Measurements from ENCODE around the gene GPER1. TPM values are rescaled to one million over a fixed set of nuclear protein-coding genes. Genes with fewer than 3 reads are reported as not detected.
"Not testable (repeated sequence)": the region's sequence is repeated elsewhere in the genome, so short reads cannot be mapped to it uniquely, and the experiment has no call there.

The GPER1 gene
- total and polyA plus RNA-seq, 4 donors = 3.3 to 12.2 (median 10.1) TPM

DNA sequence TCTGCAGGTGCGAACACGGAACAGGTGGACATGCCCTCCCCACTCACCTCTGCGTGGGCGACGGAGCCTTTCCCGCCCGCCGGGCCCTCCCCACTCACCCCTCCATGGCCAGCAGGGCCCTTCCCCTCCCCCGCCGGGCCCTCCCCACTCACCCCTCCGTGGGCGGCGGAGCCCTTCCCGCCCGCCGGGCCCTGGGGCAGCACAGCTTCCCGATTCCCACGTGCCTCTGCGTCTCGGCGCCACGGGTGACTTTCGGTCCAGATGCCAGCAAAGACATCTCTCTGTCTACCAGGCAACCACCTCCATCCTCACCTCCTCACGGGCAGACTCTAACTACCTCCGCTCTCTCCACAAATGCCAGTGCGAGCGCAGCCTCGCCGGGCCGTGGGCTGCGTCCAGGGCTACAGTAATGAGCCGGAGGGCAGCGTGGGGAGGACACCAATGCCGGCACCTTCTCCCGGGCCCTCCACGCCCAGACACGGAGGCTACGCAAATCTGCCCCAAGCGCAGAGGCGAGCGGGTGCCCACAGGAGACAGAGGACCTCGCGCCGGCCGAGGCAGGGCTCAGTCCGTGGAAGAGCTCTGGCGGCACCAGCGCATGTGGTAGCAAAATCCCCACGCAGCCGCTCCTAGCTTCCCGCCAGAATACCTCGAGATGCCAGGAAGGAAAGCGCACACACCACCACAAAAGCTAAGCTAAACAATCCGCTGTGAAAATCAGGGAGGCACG, 21.8 kb downstream of the GPER1 start:
- DNase-seq (ENCODE audit: low read depth in 4 of 6, low spot score in 6 of 6) = no peak
- Histone ChIP-seq H3K9me3 (ENCODE audit: control insufficient read depth, insufficient read depth, low read length) (no peaks in the 10 kb centered on the region), H3K4me1 (ENCODE audit: control insufficient read depth, insufficient read depth, low read length) (peaks cover 39% of the 10 kb centered on the region), H3K4me3 (ENCODE audit: low read depth, low read length) (no peak overlapping the region), H3K27ac (ENCODE audit: low read depth, low read length) (no peak overlapping the region), H3K36me3 (ENCODE audit: control insufficient read depth, insufficient read depth, low read length) (peaks cover 64% of the 10 kb centered on the region), H3K27me3 (ENCODE audit: control insufficient read depth, insufficient read depth, low read length) (no peaks in the 10 kb centered on the region)
- WGBS (ENCODE audit: insufficient coverage) = 96% methylated on average over 40 of the region's 55 CpGs

DNA sequence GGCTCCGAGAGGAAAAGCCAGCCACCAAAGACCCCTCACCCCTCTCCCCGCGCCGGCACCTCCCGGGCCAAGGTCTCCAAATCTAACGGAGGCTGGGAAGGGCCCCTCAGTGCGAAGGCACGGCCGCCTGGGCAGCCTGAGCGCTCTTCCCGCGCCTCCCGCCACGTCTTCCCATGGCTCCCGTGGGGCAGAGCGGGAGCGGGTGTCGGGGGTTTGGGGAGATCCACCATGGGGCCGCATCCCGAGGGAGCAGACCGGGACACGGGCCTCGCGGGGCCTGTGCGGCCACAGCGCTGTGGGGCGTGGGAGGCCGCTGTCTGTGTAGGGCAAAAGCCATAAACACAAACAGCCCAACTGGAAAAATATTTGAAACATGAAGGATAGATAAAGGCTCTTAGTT, 22.4 kb downstream of the GPER1 start:
- H3K27ac ChIP-seq (ENCODE audit: low read depth, low read length) = no peak overlapping the region
- H3K4me1 ChIP-seq (ENCODE audit: control insufficient read depth, insufficient read depth, low read length) = peaks cover 35% of the 10 kb centered on the region
- 95% methylated on average over 24 of the region's 28 CpGs for WGBS (ENCODE audit: insufficient coverage)

DNA sequence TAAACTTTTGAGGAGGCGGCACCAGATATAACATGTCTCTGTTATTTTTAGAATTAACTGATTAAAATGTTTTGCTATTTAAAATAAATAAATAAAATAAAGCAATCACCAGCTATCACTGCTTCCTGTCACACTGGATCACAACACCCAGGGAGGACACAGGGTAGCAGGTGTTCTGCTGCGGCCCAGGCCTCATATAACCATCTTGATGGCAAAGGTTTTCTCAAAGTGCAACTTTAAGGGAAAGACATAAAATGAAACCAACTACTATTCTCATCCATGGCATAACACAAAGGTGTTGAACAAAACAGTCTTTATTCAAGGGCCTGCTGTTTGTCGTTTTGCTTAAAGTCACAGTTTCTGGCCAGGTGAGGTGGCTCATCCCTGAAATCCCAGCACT, 23.2 kb downstream of the GPER1 start:
- Histone ChIP-seq H3K27me3 (ENCODE audit: control insufficient read depth, insufficient read depth, low read length) (no peaks in the 10 kb centered on the region), H3K4me3 (ENCODE audit: low read depth, low read length) (no peak overlapping the region), H3K9me3 (ENCODE audit: control insufficient read depth, insufficient read depth, low read length) (no peaks in the 10 kb centered on the region), H3K4me1 (ENCODE audit: control insufficient read depth, insufficient read depth, low read length) (peaks cover 30% of the 10 kb centered on the region), H3K36me3 (ENCODE audit: control insufficient read depth, insufficient read depth, low read length) (peaks cover 59% of the 10 kb centered on the region), H3K27ac (ENCODE audit: low read depth, low read length) (no peak overlapping the region)
- DNase-seq (ENCODE audit: low read depth in 4 of 6, low spot score in 6 of 6) = no peak
- WGBS (ENCODE audit: insufficient coverage) = 95% methylated on average over 2 of the region's 3 CpGs

More for the DNA sequence above, 22.4 kb downstream of the GPER1 start:
- H3K4me3 ChIP-seq (ENCODE audit: low read depth, low read length) = no peak overlapping the region
- DNase-seq (ENCODE audit: low read depth in 4 of 6, low spot score in 6 of 6) = no peak
- H3K36me3 ChIP-seq (ENCODE audit: control insufficient read depth, insufficient read depth, low read length) = peaks cover 62% of the 10 kb centered on the region
- H3K9me3 ChIP-seq (ENCODE audit: control insufficient read depth, insufficient read depth, low read length) = no peaks in the 10 kb centered on the region
- H3K27me3 ChIP-seq (ENCODE audit: control insufficient read depth, insufficient read depth, low read length) = no peaks in the 10 kb centered on the region

DNA sequence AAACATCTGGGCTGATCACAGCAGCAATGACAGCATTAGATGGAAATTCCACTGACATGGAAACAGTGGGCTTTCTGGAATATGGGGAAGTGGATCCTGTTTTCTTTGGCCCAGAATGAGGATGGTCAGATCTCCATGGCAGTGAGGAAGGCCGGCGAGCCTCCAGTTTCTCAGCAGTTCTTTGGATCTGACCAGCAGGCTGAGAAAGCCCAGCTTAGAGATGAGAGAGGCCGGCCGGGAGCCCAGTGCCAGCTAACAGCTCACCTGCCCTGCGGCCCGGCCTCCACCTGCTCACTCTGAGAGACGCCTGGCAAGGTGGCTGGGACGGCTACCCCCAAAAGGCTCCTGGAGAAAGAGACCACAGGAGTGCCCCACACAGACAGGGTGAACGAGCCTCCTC, 24.2 kb downstream of the GPER1 start:
- Histone ChIP-seq H3K4me1 (ENCODE audit: control insufficient read depth, insufficient read depth, low read length) (peaks cover 20% of the 10 kb centered on the region), H3K36me3 (ENCODE audit: control insufficient read depth, insufficient read depth, low read length) (peaks cover 49% of the 10 kb centered on the region), H3K9me3 (ENCODE audit: control insufficient read depth, insufficient read depth, low read length) (no peaks in the 10 kb centered on the region), H3K27me3 (ENCODE audit: control insufficient read depth, insufficient read depth, low read length) (no peaks in the 10 kb centered on the region), H3K27ac (ENCODE audit: low read depth, low read length) (no peak overlapping the region), H3K4me3 (ENCODE audit: low read depth, low read length) (no peak overlapping the region)
- DNase-seq (ENCODE audit: low read depth in 4 of 6, low spot score in 6 of 6) = peak in 1 of 6 donors; percentile 43
- 89% methylated on average over 9 of the region's 9 CpGs for WGBS (ENCODE audit: insufficient coverage)

DNA sequence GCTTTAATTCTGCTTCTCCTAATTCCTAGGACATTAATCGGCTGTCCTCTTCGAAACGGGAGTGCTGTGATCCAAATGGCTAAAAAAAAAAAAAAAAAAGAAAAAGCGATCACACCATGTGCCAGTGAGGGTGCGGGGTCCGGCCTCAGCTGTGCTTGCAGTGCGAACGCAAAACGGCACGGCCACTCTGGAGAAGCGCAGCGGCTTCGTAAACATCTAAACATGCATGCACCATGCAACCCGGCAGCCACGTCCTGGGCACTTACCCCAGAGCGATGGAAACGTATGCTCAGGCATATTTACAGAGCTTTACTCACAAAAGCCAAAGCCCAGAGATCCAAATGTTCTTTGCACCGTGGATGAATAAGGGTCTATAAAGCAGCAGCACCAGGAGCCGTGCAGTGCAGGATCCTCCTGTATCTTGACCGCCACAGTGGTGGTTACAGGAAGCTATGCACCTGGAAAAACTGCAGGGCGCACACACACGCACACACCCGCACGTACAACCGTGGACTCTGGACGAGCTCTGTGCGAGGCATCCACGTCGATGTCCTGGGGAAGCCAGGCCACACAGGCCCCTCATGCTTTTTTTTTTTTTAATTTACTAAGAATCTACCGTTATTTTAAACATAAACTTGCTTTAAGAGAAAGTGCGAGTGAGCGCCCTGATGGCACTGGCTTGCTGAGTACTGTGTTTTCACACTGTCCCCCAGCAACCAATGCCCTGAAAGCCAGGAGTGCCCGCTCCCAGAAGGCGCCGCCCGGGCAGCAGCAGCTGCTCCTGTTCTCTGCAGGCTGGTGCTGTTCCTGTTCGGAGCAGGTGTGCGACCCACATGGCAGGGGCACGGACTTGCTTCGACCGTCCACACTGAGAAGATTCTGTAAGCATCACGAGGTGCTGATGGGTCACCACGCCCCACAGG, 25.0 kb downstream of the GPER1 start:
- peaks cover 20% of the 10 kb centered on the region for H3K4me1 ChIP-seq (ENCODE audit: control insufficient read depth, insufficient read depth, low read length)
- H3K4me3 ChIP-seq (ENCODE audit: low read depth, low read length) = no peak overlapping the region
- no peaks in the 10 kb centered on the region for H3K9me3 ChIP-seq (ENCODE audit: control insufficient read depth, insufficient read depth, low read length)
- H3K36me3 ChIP-seq (ENCODE audit: control insufficient read depth, insufficient read depth, low read length) = peaks cover 48% of the 10 kb centered on the region
- no peak overlapping the region for H3K27ac ChIP-seq (ENCODE audit: low read depth, low read length)
- no peak for DNase-seq (ENCODE audit: low read depth in 4 of 6, low spot score in 6 of 6)
- no peaks in the 10 kb centered on the region for H3K27me3 ChIP-seq (ENCODE audit: control insufficient read depth, insufficient read depth, low read length)
- 89% methylated on average over 34 of the region's 43 CpGs for WGBS (ENCODE audit: insufficient coverage)

DNA sequence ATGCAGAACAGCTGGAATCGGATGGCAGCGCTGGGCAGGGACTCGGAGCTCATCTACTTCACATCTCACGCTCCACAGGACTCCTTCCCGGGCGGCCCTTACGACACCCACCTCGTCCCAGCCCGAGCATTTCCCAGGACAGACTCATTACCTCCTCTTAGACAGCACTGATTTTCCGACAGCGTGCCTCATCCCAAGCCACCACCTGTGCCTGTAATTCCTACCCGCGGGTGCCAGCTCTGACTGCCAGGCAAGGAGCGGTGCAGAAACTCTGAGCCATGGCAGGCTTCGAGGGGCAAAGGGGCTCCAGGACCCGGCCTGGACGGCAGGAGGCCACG, 25.6 kb downstream of the GPER1 start:
- peaks cover 20% of the 10 kb centered on the region for H3K4me1 ChIP-seq (ENCODE audit: control insufficient read depth, insufficient read depth, low read length)
- 81% methylated on average over 18 of the region's 18 CpGs for WGBS (ENCODE audit: insufficient coverage)
- no peaks in the 10 kb centered on the region for H3K9me3 ChIP-seq (ENCODE audit: control insufficient read depth, insufficient read depth, low read length)
- H3K4me3 ChIP-seq (ENCODE audit: low read depth, low read length) = no peak overlapping the region
- no peak overlapping the region for H3K27ac ChIP-seq (ENCODE audit: low read depth, low read length)
- peaks cover 43% of the 10 kb centered on the region for H3K36me3 ChIP-seq (ENCODE audit: control insufficient read depth, insufficient read depth, low read length)
- no peaks in the 10 kb centered on the region for H3K27me3 ChIP-seq (ENCODE audit: control insufficient read depth, insufficient read depth, low read length)
- no peak for DNase-seq (ENCODE audit: low read depth in 4 of 6, low spot score in 6 of 6)

DNA sequence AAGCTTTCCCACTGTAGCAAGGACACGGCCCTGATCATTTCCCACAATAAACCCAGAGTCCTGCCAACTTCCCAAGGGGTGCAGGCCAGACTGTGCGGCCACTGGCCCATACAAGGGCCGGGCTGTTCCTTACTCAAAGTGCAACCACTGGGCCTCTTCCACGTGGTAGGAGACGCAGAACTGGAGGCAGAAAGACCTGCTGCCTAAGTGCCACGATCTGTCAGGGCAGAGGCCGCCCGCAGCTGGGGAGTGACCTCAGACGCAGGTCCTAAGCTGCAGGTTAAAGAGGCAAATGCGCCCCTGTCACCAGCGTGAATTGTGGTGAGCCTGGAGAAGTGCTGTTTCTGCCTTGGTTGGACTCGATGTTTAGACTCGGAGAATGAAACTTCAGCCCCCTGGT, 26.2 kb downstream of the GPER1 start:
- DNase-seq (ENCODE audit: low read depth in 4 of 6, low spot score in 6 of 6) = no peak
- peaks cover 20% of the 10 kb centered on the region for H3K4me1 ChIP-seq (ENCODE audit: control insufficient read depth, insufficient read depth, low read length)
- H3K4me3 ChIP-seq (ENCODE audit: low read depth, low read length) = no peak overlapping the region
- no peaks in the 10 kb centered on the region for H3K27me3 ChIP-seq (ENCODE audit: control insufficient read depth, insufficient read depth, low read length)
- no peaks in the 10 kb centered on the region for H3K9me3 ChIP-seq (ENCODE audit: control insufficient read depth, insufficient read depth, low read length)
- H3K27ac ChIP-seq (ENCODE audit: low read depth, low read length) = no peak overlapping the region
- peaks cover 40% of the 10 kb centered on the region for H3K36me3 ChIP-seq (ENCODE audit: control insufficient read depth, insufficient read depth, low read length)
- WGBS (ENCODE audit: insufficient coverage) = 88% methylated on average over 13 of the region's 13 CpGs

DNA sequence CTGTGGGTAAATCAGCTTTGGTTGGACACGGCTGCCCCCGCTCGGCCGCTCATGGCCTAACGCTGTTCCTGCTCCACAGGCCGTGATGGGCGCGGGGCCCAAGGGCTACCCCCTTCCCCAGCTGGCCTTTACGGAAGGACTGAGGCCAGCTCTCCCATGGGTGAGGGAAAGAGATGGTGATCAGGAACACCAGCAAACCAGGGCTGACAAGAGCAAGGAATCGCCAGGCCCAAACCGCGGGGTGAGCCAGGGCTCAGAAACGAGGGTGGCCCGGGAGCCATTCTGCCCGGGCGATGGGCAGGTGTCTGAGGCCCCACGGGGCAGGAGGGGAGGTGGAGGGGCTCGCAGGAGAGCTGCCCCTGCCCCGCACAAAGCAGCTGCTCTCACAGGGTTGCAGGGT, 26.6 kb downstream of the GPER1 start:
- Histone ChIP-seq H3K27ac (ENCODE audit: low read depth, low read length) (no peak overlapping the region), H3K27me3 (ENCODE audit: control insufficient read depth, insufficient read depth, low read length) (no peaks in the 10 kb centered on the region), H3K4me1 (ENCODE audit: control insufficient read depth, insufficient read depth, low read length) (peaks cover 20% of the 10 kb centered on the region), H3K4me3 (ENCODE audit: low read depth, low read length) (no peak overlapping the region), H3K36me3 (ENCODE audit: control insufficient read depth, insufficient read depth, low read length) (peaks cover 38% of the 10 kb centered on the region), H3K9me3 (ENCODE audit: control insufficient read depth, insufficient read depth, low read length) (no peaks in the 10 kb centered on the region)
- DNase-seq (ENCODE audit: low read depth in 4 of 6, low spot score in 6 of 6) = no peak
- 91% methylated on average over 17 of the region's 19 CpGs for WGBS (ENCODE audit: insufficient coverage)

DNA sequence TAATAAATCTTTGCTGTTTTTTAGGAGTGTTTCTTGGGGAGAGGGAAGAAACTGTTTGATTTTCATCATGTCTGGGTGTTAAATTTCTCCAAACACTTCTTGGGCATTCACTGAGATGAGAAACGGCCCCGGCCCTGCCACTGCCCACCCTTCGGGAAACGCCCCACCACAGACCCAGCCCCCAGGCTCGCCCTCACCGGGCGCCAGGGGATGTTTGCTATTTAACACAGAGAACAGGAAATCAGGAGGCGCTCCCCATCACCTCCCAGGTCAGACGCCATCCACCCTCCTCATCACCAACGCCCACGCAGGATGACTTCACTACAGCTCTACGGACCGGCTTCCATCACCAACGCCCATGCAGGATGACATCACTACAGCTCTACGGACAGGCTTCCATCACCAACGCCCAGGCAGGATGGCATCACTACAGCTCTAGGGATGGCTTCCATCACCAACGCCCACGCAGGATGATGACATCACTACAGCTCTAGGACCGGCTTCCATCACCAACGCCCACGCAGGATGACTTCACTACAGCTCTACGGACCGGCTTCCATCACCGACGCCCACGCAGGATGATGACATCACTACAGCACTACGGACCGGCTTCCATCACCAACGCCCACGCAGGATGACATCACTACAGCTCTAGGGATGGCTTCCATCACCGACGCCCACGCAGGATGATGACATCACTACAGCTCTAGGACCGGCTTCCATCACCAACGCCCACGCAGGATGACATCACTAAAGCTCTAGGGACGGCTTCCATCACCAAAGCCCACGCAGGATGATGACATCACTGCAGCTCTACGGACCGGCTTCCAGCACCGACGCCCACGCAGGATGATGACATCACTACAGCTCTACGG, 27.5 kb downstream of the GPER1 start:
- Histone ChIP-seq H3K4me1 (ENCODE audit: control insufficient read depth, insufficient read depth, low read length) (peaks cover 20% of the 10 kb centered on the region), H3K36me3 (ENCODE audit: control insufficient read depth, insufficient read depth, low read length) (peaks cover 30% of the 10 kb centered on the region)
- 98% methylated on average over 44 of the region's 44 CpGs for WGBS (ENCODE audit: insufficient coverage)
- not testable (repeated sequence) for H3K27ac ChIP-seq (ENCODE audit: low read depth, low read length); H3K4me3 ChIP-seq (ENCODE audit: low read depth, low read length); DNase-seq (ENCODE audit: low read depth in 4 of 6, low spot score in 6 of 6); H3K27me3 ChIP-seq (ENCODE audit: control insufficient read depth, insufficient read depth, low read length); H3K9me3 ChIP-seq (ENCODE audit: control insufficient read depth, insufficient read depth, low read length)

All from spinal cord (tissue), 10 donors.